SJSA1 (cell line): ENCODE data around the gene FOXD1. TPM values are rescaled to one million over a fixed set of nuclear protein-coding genes. Genes with fewer than 3 reads are reported as not detected.
A peak's percentile ranks its signal among the peaks of the same experiment; 100 is the strongest.
"Not testable (repeated sequence)": the region's sequence is repeated elsewhere in the genome, so short reads cannot be mapped to it uniquely, and the experiment has no call there.

Source experiments
- DNase-seq, 2 experiments: peaks; one replicate each; pipeline ENCODE4 v3.0.0-alpha.2; 2015 to 2020; ENCODE audit warnings: low spot score in 2 of 2, low read depth in 1 of 2
- H3K27ac ChIP-seq: fragments of 250-450 bp; sonication (Bioruptor Pico); 2 replicates; pipeline ENCODE4 v1.5.1; 2020; ENCODE audit warnings: mild to moderate bottlenecking, moderate library complexity
- H3K27me3 ChIP-seq: fragments of 250-450 bp; sonication (Bioruptor Pico); replicated peaks from 2 replicates; pipeline ENCODE4 v1.5.1; 2020; ENCODE audit warnings: mild to moderate bottlenecking, moderate library complexity
- H3K36me3 ChIP-seq: fragments of 250-450 bp; sonication (Bioruptor Pico); 2 replicates; pipeline ENCODE4 v1.5.1; 2020; ENCODE audit warnings: mild to moderate bottlenecking
- H3K4me1 ChIP-seq: fragments of 250-450 bp; sonication (Bioruptor Pico); replicated peaks from 2 replicates; pipeline ENCODE4 v1.6.1; 2021; ENCODE audit warnings: mild to moderate bottlenecking
- H3K4me3 ChIP-seq: fragments of 250-450 bp; sonication (Bioruptor Pico); 2 replicates; pipeline ENCODE4 v1.5.1; 2020; ENCODE audit warnings: mild to moderate bottlenecking
- H3K9me3 ChIP-seq: fragments of 250-450 bp; sonication (Bioruptor Pico); replicated peaks from 2 replicates; pipeline ENCODE4 v1.5.1; 2020; ENCODE audit warnings: mild to moderate bottlenecking
- total RNA-seq: library from RNA; depleted of rRNA; stranded (reverse); fragments of >200 nt; shearing (Covaris generic); gene quantifications from 2 replicates; pipeline ENCODE4 v1.2.3, GENCODE V29; 2014

FOXD1 gene
- total RNA-seq, 1 experiment from 2014 or later, result 11.2 TPM

DNA sequence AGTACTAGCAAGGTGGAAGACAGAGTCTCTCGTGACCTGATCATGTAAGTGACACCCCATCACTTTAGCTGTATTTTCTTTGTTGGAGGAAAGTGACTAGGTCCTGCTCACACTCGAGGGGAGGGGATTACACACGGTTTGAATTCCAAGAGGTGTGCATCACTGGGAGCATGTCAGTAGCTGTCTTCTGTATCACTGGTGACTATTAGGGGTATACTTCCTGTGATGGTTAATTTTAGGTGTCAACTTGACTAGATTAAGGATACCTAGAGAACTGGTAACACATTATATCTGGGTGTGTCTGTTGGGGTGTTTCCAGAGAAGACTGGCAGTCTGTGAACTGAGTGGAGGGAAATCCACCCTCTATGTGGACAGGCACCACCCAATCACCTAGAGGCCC is 22.5 kb downstream of the FOXD1 start:
- no peak for DNase-seq
- no peak overlapping the region for H3K4me3 ChIP-seq
- no peaks in the 10 kb centered on the region for H3K36me3 ChIP-seq
- no peak overlapping the region for H3K27ac ChIP-seq
- no peaks in the 10 kb centered on the region for H3K27me3 ChIP-seq
- peaks cover 4% of the 10 kb centered on the region; the same call in 1 of the 2 replicates for H3K9me3 ChIP-seq
- H3K4me1 ChIP-seq, result no peaks in the 10 kb centered on the region

DNA sequence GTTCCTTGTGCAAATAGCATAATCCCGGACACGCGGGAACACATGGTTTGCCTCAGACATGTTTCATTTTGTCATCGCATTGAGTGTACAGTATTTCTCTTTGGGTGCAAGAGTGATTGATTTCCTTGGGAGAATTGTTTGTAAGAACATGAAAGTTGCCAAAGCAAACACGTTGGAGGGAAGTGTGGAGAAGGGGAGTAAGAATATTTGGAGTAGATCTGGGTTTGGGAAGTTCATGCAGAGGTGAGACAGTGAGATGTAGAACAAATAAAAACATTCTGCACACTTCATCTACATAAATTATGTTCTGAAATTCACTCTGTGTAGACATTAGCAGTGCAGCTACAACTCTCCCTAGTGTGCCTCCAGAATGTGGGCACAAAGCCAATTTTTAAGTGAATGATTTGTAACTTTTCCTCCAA is 24.0 kb downstream of the FOXD1 start:
- no peak for DNase-seq
- Histone ChIP-seq H3K9me3 (peaks cover 4% of the 10 kb centered on the region; the same call in 1 of the 2 replicates), H3K27ac (no peak overlapping the region)

DNA sequence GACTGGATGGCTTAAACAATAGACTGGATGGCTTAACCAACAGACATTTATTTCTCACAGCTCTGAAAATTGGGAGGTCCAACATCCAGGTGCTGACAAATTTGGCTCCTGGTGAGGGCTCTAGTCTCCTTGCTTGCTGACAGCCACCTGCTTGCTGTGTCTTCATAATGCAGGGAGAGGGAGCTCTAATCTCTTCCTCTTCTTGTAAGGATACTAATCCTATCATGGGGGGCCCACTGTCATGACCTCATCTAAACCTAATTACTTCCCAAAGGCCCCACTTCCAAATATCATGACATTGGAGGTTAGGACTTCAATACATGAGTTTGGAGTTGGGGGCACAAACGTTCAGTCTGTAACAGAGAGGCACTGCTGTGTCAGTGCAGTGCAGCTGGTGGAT is 26.4 kb downstream of the FOXD1 start:
- no peaks in the 10 kb centered on the region for H3K27me3 ChIP-seq
- H3K4me3 ChIP-seq, result no peak overlapping the region
- H3K4me1 ChIP-seq, result peaks cover 33% of the 10 kb centered on the region
- no peaks in the 10 kb centered on the region for H3K36me3 ChIP-seq
- H3K27ac ChIP-seq, result no peak overlapping the region
- no peak for DNase-seq
- no peaks in the 10 kb centered on the region for H3K9me3 ChIP-seq

More for the DNA sequence above, 24.0 kb downstream of the FOXD1 start:
- H3K27me3 ChIP-seq, result no peaks in the 10 kb centered on the region
- H3K4me1 ChIP-seq, result peaks cover 9% of the 10 kb centered on the region
- no peak overlapping the region for H3K4me3 ChIP-seq
- no peaks in the 10 kb centered on the region for H3K36me3 ChIP-seq

DNA sequence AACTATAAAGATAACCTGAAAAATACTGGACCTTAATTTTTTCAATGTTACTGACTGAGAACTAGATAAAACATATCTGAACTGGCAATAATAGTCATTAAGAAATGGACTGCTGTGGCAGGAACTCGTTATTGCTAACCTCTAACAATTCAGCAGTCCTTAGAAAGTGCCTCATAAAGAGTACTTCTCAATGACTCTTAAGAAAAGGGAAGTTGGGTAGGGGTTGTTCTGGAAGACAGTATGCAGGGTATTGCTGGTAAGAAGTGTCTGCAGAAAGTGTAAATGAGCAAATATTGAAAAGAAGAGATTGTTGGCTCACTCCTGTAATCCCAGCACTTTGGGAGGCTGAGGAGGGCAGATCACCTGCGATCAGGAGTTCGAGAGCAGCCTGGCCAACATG is 27.9 kb downstream of the FOXD1 start:
- Histone ChIP-seq H3K27me3 (no peaks in the 10 kb centered on the region), H3K4me3 (no peak overlapping the region), H3K27ac (no peak overlapping the region), H3K4me1 (peaks cover 38% of the 10 kb centered on the region), H3K9me3 (no peaks in the 10 kb centered on the region), H3K36me3 (no peaks in the 10 kb centered on the region)
- no peak for DNase-seq

DNA sequence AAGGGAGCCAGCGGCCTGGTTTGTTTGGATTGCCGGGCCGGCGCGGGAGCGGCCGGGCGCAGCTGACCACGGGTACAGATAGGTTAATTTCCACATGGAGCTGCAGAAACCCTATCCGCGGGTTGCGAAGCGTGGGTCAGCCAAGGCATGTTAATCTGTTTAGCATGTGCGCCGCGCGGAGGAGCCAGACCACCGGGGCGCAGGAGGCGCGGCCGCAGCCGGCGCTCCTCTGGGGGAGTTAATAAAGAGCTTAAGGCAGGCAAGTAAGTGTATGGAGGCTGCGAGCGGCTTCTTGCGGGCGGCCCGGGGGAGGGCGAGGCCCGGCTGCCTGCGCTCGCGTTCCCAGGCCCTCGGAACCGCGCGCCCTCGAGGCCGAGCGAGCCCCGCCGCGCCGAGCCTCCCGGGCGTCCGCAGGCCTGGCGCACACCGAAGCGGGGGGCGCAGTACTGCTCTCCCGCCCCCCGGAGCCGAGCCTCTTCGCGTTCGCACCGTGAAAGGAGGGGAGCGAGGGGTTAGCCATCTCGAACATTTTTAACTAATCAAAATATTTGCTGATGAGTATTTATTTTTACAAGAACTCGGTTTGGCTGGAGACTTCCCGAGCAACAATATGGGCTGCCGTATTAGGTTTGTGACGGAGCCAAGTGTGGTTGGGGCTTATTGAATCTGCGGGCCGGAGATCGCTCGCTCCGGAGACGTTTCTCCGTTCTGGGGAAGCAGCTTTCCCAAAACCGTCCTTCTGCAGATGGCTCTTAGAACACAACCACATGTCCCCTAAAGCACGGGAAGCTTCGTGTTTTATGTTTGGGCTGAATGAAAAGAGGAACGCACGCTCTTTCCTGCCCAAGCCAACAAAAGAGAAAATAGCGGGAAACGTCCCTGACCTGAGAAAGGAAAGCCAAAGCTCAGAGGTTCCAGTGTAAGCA is 28.8 kb downstream of the FOXD1 start:
- Histone ChIP-seq H3K36me3 (no peaks in the 10 kb centered on the region), H3K9me3 (no peaks in the 10 kb centered on the region), H3K4me1 (peaks cover 38% of the 10 kb centered on the region), H3K4me3 (peak overlapping the region; percentile 31), H3K27ac (peak overlapping the region; percentile 64), H3K27me3 (no peaks in the 10 kb centered on the region)
- peak; percentile 73 to 77 for DNase-seq

DNA sequence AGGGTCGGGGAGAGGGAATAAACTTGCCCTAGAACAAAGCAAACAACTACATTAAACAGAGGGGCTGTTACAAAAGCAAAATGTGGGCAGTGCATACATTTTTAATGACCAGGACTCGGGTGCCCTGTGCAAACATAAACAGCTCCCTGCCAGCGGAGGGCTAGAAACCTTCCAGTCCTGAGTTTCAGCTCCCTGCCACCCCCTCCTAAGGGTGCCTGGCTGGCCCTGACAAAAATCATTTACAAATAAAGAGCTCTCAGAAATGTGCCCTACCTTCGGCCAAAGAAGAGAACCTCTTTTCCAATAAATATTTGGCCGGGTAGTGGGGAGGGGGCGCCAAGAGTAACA is 29.5 kb downstream of the FOXD1 start:
- DNase-seq, result no peak
- H3K4me1 ChIP-seq, result peaks cover 38% of the 10 kb centered on the region

DNA sequence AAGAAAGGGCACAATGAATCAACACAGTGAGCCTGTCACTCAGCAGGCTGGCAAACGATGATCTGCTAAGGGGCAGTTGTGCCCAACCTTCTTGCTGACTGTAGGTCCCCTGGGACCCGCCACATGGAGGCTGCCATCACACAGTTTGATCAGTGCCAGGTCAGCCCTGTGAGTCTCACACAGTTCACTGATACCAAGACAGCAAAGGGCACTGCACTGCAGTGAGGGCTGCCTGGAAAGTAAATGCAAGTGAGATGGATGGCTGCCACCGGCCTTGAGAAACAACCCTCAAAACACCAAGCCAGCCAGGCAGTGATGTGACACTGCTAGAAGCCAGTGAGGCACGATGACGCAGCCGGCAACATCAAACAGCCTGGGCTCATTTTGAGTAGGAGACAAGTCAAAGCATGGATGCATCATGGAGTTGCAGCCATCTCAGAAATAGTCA is 30.3 kb downstream of the FOXD1 start:
- Histone ChIP-seq H3K9me3 (no peaks in the 10 kb centered on the region), H3K36me3 (no peaks in the 10 kb centered on the region), H3K27ac (peak overlapping the region; percentile 64), H3K4me1 (peaks cover 42% of the 10 kb centered on the region), H3K4me3 (no peak overlapping the region), H3K27me3 (no peaks in the 10 kb centered on the region)
- peak; percentile 62 to 87 for DNase-seq

More for the DNA sequence above, 29.5 kb downstream of the FOXD1 start:
- peak overlapping the region; percentile 31 for H3K4me3 ChIP-seq
- H3K27me3 ChIP-seq, result no peaks in the 10 kb centered on the region
- no peaks in the 10 kb centered on the region for H3K36me3 ChIP-seq
- peak overlapping the region; percentile 64 for H3K27ac ChIP-seq
- no peaks in the 10 kb centered on the region for H3K9me3 ChIP-seq

DNA sequence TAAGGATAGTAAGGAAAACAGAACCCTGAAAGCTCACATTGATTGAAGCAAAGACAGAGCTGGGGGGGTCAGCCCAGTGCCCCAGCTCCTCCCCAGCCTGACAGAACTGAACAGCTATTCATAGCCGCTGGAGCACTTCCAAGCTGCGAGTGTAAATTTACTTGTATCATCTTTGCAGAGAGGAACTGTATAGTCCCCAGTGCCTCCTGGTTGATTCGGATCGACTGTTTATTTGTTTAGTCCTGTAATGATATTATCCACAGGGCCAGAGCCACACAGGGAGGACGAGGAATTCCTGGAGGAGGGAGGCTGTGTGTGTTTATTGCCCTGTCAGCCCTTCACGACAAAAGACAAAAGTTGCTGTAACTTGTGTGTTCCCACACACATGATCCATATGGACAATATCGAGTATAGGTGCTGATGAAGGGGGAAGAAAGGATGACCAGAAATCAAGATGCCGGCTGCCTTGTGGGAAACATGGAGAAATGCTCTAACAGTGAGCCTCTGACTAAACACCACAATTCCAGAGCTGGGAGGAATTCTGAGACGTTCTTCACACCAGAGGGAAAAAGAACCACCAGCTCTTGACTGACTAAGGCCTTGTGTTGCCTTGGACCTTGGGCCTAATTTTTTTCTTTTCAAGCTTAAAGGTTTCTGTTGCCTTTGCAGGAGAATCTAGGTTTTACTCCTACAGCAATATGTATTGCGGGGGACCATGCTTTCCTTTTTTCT is 31.1 kb downstream of the FOXD1 start:
- Histone ChIP-seq H3K27me3 (no peaks in the 10 kb centered on the region), H3K27ac (peak overlapping the region; percentile 64), H3K36me3 (no peaks in the 10 kb centered on the region), H3K4me3 (no peak overlapping the region), H3K9me3 (no peaks in the 10 kb centered on the region), H3K4me1 (peaks cover 50% of the 10 kb centered on the region)
- peak; percentile 87 to 93 for DNase-seq

DNA sequence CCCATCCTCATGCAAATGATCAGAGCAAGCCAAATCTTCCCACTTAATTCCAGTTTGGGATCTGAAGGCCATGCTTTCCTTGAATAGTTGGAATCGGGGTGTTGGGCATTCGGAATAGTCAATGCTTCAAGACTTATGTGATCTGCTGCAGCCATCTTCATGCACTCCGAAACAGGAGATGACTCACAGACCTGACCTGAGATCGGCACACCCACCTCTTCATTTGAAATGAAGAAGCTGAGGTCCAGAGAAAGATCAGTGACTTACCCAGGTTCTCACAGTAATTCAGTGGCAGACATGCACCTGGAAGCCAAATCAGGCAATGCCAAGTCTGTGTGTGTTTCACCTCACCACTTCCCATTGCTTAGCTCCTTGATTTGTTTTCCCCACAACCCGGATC is 33.0 kb downstream of the FOXD1 start:
- Histone ChIP-seq H3K4me1 (peaks cover 57% of the 10 kb centered on the region), H3K36me3 (no peaks in the 10 kb centered on the region), H3K4me3 (no peak overlapping the region), H3K27me3 (no peaks in the 10 kb centered on the region), H3K9me3 (no peaks in the 10 kb centered on the region), H3K27ac (no peak overlapping the region)
- no peak for DNase-seq

DNA sequence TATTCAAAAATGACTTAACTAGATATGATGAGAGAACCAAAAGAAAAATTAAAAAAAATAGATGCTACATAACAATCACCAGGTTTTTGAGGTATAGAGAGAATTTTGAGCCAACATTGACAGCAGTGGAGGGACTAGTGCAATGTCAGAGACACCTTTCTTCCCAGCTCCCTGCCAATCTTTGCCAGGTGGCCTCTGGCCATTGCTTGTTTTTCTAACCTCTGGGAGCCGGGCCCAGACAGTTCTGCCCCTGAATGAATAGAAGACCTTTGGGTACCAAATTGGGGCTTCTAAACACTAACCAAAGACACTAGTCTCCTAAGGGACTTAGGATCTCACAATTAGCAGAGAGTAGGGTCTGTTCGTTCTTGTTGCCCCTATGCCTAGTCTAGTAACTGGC is 33.4 kb downstream of the FOXD1 start:
- peaks cover 54% of the 10 kb centered on the region for H3K4me1 ChIP-seq
- no peak overlapping the region for H3K4me3 ChIP-seq
- no peaks in the 10 kb centered on the region for H3K36me3 ChIP-seq
- no peaks in the 10 kb centered on the region for H3K9me3 ChIP-seq
- H3K27me3 ChIP-seq, result no peaks in the 10 kb centered on the region
- no peak overlapping the region for H3K27ac ChIP-seq
- DNase-seq, result no peak

DNA sequence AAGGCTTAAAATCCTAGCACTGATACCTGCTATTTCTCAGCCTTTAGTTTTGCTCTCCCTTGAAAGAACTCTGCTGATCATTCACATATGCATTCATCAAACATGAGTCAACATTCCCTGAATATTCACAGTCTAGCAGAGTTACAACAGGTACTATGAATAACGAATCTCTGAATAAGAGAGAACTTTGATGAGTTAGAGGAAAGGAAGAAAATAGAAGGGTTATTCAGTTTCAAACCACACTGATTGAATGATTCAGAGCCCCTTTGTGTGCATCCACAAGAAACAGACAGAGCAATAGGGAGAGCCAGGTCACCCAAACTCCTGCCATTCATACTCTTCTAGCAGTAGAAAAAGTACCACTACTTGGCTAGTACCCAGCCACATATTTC is 36.0 kb downstream of the FOXD1 start:
- DNase-seq, result peak; percentile 56 to 61
- H3K9me3 ChIP-seq, result no peaks in the 10 kb centered on the region
- H3K27me3 ChIP-seq, result no peaks in the 10 kb centered on the region
- H3K36me3 ChIP-seq, result no peaks in the 10 kb centered on the region
- peak overlapping the region; percentile 28; the same call in 1 of the 2 replicates for H3K27ac ChIP-seq
- no peak overlapping the region for H3K4me3 ChIP-seq
- peaks cover 32% of the 10 kb centered on the region for H3K4me1 ChIP-seq

DNA sequence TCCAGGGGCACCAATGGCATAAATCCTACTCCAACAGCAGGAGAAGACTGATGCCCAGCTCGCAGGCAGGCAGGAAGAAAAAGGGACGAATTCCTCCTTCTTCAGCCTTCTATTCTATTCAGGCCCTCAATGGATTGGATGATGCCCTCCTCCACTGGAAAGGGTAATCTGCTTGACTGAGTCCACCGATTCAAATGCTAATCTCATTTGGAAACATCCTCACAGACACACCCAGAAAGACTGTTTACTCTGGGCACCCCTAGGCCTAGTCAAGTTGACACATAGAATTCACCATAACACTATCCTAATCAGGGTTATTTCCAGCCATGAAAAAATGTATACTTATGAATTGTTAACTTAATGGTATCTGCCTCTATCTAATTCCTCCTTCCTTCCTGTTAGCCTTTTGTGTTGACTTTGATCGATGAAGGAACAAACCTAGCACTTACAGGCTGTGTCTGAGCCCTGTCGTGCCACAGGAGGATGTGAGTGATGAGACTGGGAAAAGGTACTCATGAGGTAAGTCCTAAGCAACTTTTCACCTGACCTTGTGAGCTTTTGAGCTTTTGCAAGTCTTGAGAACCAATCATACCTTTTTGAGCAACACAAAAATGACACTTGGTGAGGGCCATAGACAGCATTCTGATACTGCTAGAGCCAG is 36.5 kb downstream of the FOXD1 start:
- DNase-seq, result no peak
- Histone ChIP-seq H3K9me3 (no peaks in the 10 kb centered on the region), H3K4me3 (no peak overlapping the region), H3K27me3 (no peaks in the 10 kb centered on the region), H3K36me3 (no peaks in the 10 kb centered on the region), H3K27ac (peak overlapping the region; percentile 28), H3K4me1 (peaks cover 29% of the 10 kb centered on the region)

DNA sequence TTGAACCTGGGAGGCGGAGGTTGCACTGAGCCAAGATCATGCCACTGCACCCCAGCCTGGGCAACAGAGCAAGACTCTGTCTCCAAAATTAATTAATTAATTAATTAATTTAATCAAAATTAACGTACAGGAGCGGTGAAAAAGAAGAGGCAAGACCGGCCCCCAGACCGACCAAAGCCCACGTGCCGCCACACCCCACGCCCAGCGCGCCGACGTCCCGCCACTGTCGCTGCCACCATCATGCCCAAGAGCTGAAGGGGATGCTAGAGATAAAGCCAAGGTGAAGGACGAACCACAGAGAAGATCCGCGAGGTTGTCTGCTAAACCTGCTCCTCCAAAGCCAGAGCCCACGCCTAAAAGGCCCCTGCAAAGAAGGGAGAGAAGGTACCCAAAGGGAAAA is 38.6 kb downstream of the FOXD1 start:
- not testable (repeated sequence) for H3K9me3 ChIP-seq, H3K27ac ChIP-seq, H3K27me3 ChIP-seq, DNase-seq, H3K4me3 ChIP-seq, H3K36me3 ChIP-seq
- peaks cover 32% of the 10 kb centered on the region for H3K4me1 ChIP-seq

DNA sequence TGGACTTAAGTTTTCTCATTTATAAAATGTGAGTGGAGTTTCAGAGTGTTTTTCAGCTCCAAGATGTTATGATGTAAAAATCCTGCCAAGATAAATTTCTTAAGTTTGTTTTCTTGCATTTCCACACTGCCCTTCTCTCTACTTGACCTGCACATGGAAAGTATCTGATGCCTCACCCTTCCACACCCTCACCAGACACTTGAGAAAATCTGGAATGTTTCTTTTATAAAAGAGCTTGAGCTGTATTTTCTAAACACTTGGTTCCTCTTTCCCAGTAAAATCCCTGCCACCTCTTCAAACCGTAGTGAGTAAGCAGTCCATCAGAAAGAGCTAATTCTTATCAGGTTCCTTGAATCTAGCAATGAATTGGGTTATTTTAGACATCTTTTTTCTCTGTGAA is 42.9 kb downstream of the FOXD1 start:
- Histone ChIP-seq H3K9me3 (no peaks in the 10 kb centered on the region), H3K4me1 (peaks cover 13% of the 10 kb centered on the region), H3K36me3 (no peaks in the 10 kb centered on the region), H3K4me3 (no peak overlapping the region), H3K27me3 (no peaks in the 10 kb centered on the region), H3K27ac (no peak overlapping the region)
- no peak for DNase-seq
